Measurements from ENCODE around the gene CLTCL1.

CLTCL1 gene

DNA sequence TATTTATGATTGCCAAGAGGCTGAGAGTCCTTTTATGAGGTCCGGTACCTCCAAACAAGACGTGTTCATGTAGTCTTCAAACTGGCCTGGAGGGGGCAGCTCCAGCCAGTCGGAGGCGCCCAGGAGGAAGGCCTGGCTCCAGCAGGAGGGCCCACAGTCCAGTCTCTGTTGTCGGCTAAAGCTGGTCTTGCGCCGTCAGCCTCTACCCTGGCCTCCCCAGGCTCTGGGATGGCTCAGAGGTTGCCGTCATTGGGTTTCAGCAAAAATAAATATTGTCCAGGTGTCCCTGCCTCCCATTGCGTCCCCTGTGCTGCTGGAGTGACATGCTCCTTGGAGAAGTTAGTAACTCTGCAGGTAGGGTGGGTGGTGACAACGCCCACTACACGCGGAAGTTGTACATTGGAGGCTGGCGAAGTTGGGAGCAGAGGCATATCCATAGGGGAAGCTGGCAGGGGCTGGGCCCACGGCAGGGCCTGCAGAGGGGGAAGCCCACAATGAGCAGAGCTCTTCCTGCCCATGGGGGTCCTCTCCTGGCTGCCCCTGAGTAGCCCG, 111.9 kb downstream of the CLTCL1 start:
- peak; percentile 49 for DNase-seq (ENCODE audit: low spot score)
- no peaks in the 10 kb centered on the region for H3K36me3 Mint-ChIP-seq (ENCODE audit: low read depth)
- H3K27me3 Mint-ChIP-seq (ENCODE audit: low read depth): peaks cover 2% of the 10 kb centered on the region
- H3K9me3 Mint-ChIP-seq: no peaks in the 10 kb centered on the region
- H3K4me3 Mint-ChIP-seq: peak overlapping the region; percentile 83
- H3K27ac Mint-ChIP-seq: peak overlapping the region; percentile 72
- H3K4me1 Mint-ChIP-seq (ENCODE audit: low read depth): peaks cover 19% of the 10 kb centered on the region

DNA sequence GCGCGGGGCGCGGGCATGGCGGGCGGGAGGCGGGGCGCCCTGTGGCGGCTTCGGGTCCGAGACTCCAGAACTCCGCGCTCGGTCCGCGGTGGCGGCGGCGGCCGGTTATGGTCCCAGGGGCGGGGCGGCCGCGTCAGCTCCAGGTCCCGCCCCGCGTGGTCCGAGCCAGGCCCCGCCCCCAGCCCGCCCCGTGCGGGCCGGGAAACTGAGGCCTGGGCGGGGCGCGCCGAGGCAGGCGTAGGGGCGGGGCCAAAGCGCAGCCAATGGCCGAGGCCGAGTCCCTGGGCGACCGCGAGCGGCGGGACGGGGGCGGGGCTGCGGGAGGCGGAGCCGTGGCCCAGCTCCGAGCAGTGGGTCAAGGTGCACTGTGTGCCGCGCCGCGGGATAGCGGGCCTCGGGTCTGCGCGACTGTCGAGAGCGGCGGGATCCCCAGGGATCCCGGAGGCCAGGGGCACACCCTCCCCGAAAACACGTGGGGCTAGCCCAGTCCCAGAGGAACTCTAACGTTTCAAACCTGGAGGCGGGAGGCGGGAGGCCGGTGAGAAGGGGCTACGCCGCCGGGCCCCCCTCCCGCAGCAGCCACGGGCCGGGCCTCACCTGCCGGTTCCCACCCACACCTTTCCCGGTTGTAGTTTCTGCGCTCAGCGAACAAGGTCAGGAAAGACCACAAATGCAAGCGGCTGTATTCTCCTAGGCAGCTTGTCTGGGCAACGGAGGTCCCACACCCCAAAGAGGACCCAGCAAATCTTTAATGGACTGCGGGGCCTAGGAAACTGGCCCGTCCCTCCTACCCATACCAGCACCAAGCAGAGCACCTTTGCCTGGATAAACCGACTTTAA, 112.6 kb downstream of the CLTCL1 start, which contains the start of gene SLC25A1:
Gene SLC25A1 (minus strand): TSS at position 80 of the 840 bp plus-strand sequence. CDS start 63 bp downstream, at position 17.
- peak; percentile 93 for DNase-seq (ENCODE audit: low spot score)
- Mint-ChIP-seq H3K27me3 (ENCODE audit: low read depth) (peaks cover 2% of the 10 kb centered on the region), H3K4me3 (peak within 1 kb of the TSS; percentile 83), H3K27ac (peak within 1 kb of the TSS; percentile 72), H3K9me3 (no peaks in the 10 kb centered on the region), H3K4me1 (ENCODE audit: low read depth) (peaks cover 19% of the 10 kb centered on the region), H3K36me3 (ENCODE audit: low read depth) (no peaks in the 10 kb centered on the region)

DNA sequence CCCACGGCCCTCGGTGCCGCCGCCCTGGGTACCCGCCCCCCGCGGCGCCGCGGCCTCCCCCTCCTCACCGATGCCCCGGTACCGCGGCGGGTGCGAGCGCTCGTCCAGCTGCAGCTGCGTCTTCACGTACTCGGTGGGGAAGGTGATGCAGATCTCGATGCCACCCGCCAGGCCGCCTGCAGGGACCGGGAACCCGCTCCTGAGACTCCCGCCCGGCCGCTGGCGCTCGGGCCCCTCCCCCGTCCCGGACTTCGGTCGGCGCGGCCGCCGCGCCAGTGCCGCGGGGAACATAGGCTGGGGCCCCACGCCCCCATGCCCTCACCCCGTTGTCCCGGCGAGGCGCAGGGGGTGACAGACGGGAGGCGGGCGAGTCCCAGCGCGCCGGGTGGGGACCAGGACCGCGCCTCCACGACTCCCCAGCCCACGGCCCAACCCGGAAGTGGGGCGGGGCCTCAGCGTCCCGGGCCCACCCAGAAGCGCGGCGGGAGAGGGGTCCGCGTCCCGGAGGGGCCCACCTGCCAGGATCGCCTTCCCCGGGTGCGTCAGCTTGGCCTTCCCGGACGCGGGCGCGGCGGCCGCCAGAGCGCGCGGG, 113.4 kb downstream of the CLTCL1 start:
- Mint-ChIP-seq H3K27me3 (ENCODE audit: low read depth) (peaks cover 2% of the 10 kb centered on the region), H3K36me3 (ENCODE audit: low read depth) (no peaks in the 10 kb centered on the region), H3K4me3 (peak overlapping the region; percentile 66), H3K27ac (no peak overlapping the region), H3K4me1 (ENCODE audit: low read depth) (peaks cover 23% of the 10 kb centered on the region), H3K9me3 (no peaks in the 10 kb centered on the region)
- DNase-seq (ENCODE audit: low spot score): peak; percentile 63

DNA sequence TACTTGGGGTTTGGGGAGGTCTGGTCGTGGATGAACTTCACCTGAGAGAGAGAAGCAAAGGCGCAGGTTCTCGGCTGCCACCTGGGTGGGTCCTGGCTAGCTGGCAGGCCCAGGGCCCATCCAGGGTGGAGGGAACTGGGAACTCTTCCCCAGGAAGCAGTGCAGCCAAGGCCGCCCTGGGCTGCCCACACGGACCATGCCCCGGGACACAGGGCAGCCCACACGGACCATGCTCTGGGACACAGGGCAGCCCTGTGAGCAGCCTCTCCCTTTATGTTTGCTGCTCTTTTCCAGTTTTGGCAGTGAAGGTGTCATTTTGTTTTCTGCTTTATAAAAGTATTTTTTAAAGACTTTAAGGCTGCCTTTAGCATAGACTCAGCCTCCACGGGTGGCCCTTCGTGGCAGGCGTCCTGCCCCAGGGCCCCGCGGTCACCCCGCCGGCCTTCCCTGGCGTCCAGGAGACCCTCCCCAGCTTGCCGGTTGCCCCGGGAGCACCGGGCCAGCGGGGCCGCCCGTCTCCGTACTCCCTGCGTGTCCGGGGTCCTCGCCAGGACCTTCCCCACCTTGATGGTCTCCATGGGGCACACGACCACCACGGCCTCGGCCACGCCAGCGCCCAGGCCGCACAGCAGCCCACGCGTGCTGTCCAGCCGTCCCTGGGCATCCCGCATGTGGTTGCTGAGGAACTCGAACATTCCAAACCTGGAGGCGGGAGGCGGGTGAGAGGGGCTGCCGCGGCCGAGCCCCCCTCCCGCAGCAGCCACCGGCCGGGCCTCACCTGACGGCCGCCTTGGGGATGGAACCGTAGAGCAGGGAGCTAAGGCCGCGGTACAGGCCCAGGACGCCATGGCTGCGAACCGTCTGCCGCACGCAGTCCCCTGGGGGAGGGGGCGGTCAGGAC, 114.1 kb downstream of the CLTCL1 start:
- H3K27ac Mint-ChIP-seq: no peak overlapping the region
- H3K9me3 Mint-ChIP-seq: no peaks in the 10 kb centered on the region

DNA sequence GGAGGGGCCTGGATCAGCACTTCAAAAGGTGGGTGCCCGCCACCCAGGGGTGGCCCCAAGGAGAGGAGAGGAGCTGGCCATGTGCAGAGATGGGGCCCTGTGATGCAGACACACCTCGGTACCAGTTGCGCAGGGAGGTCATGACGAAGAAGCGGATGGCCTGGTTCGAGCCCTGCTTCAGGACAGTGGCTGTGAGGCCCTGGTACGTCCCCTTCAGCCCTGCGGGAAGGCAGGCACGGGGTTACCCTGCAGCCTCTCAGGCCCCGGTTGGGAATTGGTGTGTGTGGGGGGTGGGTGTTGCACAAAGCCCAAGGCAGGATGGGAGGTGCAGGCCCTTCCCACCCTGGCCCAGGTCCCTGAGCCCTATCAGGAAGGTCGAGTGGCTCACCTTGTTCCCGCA, 114.8 kb downstream of the CLTCL1 start:
- H3K36me3 Mint-ChIP-seq (ENCODE audit: low read depth): peaks cover 2% of the 10 kb centered on the region
- H3K9me3 Mint-ChIP-seq: no peaks in the 10 kb centered on the region
- peaks cover 25% of the 10 kb centered on the region for H3K4me1 Mint-ChIP-seq (ENCODE audit: low read depth)
- H3K4me3 Mint-ChIP-seq: peak overlapping the region; percentile 63
- no peaks in the 10 kb centered on the region for H3K27me3 Mint-ChIP-seq (ENCODE audit: low read depth)
- no peak for DNase-seq (ENCODE audit: low spot score)
- no peak overlapping the region for H3K27ac Mint-ChIP-seq

More for the DNA sequence above, 114.1 kb downstream of the CLTCL1 start:
- no peak for DNase-seq (ENCODE audit: low spot score)
- no peaks in the 10 kb centered on the region for H3K27me3 Mint-ChIP-seq (ENCODE audit: low read depth)
- no peaks in the 10 kb centered on the region for H3K36me3 Mint-ChIP-seq (ENCODE audit: low read depth)
- peak overlapping the region; percentile 66 for H3K4me3 Mint-ChIP-seq
- H3K4me1 Mint-ChIP-seq (ENCODE audit: low read depth): peaks cover 26% of the 10 kb centered on the region

DNA sequence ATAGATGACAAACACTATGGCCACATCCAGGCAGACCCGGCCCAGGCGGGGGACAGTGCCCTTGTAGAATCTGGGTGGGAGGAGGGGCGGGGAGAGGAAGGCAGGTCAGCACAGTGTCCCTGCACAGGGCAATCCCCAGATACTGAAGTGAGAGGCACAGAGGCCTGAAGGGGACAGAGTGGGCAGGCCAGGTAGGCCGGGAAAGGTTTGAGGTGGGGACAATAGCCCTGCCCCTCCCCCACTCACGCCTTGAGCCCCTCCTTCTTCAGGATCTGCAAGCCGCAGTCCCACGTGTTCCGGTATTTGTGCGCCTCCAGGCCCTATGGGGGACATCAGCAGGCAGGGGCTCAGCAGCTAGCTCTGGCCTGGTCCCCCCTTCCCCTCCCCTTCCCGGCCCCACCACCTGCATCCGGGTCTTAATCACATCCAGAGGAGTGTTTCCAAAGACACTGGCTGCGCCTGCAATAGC, 115.3 kb downstream of the CLTCL1 start:
- Mint-ChIP-seq H3K27ac (peak overlapping the region; percentile 78), H3K36me3 (ENCODE audit: low read depth) (peaks cover 2% of the 10 kb centered on the region), H3K9me3 (no peaks in the 10 kb centered on the region), H3K27me3 (ENCODE audit: low read depth) (no peaks in the 10 kb centered on the region), H3K4me3 (peak overlapping the region; percentile 63), H3K4me1 (ENCODE audit: low read depth) (peaks cover 22% of the 10 kb centered on the region)
- no peak for DNase-seq (ENCODE audit: low spot score)

DNA sequence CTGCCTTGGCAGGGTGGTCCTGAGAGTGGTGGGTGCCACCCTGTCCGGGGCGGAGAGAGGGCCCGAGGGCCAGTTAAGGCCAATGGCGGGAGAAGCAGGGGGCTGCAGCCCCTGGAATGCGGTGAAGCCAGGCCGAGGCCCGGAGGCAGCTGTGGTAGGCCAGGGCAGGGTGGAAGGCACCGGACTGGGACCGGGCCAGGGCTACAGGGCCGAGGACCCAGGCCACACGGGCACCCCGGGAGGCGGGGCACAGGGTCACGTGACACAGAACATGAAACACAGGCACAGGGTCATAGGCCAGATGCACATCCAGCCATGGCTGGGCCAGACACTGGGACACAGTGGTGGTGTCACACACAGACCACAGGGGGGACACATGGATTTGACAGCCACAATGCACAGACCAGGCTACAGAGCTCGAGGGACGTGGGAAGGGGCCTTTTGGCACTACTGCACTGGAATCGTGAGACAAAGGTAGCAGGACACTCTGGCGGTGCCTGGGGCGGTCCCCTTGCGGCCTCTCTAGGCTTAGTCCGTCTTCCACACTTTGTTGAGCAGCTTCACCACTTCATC, 115.8 kb downstream of the CLTCL1 start:
- H3K4me1 Mint-ChIP-seq (ENCODE audit: low read depth): peaks cover 22% of the 10 kb centered on the region

DNA sequence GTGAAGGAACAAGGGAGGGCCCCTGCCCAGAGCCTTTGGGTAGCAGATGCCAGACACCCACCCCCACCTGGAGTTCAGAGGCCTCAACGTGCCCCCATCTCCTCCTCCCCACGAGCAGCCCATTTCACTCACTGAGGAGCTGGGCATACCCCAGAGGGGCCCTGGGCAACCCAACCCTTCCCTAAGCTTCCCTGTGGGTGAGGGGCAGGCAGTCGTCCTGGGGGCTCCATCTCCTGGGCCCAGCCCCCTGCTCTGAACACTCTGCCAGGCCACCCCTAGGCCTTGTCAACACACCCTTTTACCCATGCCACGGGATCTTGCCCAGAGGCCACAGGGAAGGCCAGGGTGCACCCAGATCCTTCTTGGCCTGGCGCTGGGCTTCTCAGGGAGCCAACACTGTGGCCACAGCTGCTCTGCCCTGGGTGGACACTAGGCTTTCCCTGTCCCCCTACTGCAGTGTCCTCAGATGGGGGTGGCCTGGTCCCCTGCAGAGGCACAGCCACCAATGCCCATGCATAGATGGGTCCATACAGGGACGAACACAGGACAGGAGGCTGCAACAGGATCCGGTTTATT, 116.4 kb downstream of the CLTCL1 start:
- H3K9me3 Mint-ChIP-seq: no peaks in the 10 kb centered on the region
- no peak overlapping the region for H3K27ac Mint-ChIP-seq
- peaks cover 2% of the 10 kb centered on the region for H3K36me3 Mint-ChIP-seq (ENCODE audit: low read depth)
- H3K4me3 Mint-ChIP-seq: no peak overlapping the region
- no peak for DNase-seq (ENCODE audit: low spot score)
- H3K4me1 Mint-ChIP-seq (ENCODE audit: low read depth): peaks cover 28% of the 10 kb centered on the region
- H3K27me3 Mint-ChIP-seq (ENCODE audit: low read depth): peaks cover 5% of the 10 kb centered on the region

More for the DNA sequence above, 115.8 kb downstream of the CLTCL1 start:
- Mint-ChIP-seq H3K27ac (peak overlapping the region; percentile 78), H3K36me3 (ENCODE audit: low read depth) (peaks cover 2% of the 10 kb centered on the region), H3K9me3 (no peaks in the 10 kb centered on the region), H3K4me3 (peak overlapping the region; percentile 48), H3K27me3 (ENCODE audit: low read depth) (no peaks in the 10 kb centered on the region)
- DNase-seq (ENCODE audit: low spot score): no peak

DNA sequence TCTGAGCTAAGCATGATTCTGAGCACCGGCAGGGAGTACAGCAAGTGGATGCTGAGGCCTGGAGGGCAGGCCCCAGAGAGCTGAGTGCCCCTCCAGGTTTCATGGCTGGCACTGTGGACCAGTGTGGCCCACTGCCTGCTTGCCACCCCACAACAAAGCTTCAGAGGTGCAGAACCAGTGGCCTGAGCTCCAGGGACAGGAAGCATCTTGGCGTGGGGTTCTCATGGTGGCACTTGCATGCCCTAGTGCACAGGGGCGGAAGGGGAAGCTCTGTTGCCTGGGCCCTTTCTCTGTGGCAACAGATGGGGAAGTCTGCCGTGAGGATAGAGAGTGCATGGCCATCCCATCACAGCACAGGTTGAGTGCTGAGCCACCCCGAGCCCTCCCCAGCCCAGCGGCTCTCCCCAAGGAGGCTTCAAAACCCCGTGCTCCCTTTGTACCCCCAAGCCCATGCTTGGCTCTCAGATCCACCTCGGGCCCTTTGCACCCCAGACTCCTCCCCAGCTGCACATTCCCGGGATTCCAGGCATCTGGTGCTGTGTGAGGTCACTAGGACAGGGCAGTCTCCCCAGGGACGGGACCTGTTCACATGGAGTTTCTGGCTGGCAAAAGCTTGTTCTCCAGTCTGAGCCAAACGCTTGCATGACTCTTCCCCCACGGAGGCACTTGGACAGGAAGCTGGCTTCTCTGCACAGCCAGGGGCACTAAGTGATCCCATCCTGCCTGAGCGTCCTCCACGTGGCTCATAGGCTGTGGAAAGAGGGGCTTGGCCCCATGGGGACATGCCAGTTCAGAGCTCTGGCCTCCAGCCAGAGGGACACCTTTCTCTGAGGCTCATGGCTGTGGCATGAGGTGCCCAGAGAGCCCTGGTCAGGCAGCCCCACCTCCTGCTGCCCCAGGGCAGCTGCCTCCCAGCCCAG, 117.2 kb downstream of the CLTCL1 start:
- peaks cover 2% of the 10 kb centered on the region for H3K36me3 Mint-ChIP-seq (ENCODE audit: low read depth)
- H3K27ac Mint-ChIP-seq: no peak overlapping the region
- no peak for DNase-seq (ENCODE audit: low spot score)
- H3K4me3 Mint-ChIP-seq: peak overlapping the region; percentile 2
- H3K27me3 Mint-ChIP-seq (ENCODE audit: low read depth): peaks cover 11% of the 10 kb centered on the region
- peaks cover 24% of the 10 kb centered on the region for H3K4me1 Mint-ChIP-seq (ENCODE audit: low read depth)
- no peaks in the 10 kb centered on the region for H3K9me3 Mint-ChIP-seq

DNA sequence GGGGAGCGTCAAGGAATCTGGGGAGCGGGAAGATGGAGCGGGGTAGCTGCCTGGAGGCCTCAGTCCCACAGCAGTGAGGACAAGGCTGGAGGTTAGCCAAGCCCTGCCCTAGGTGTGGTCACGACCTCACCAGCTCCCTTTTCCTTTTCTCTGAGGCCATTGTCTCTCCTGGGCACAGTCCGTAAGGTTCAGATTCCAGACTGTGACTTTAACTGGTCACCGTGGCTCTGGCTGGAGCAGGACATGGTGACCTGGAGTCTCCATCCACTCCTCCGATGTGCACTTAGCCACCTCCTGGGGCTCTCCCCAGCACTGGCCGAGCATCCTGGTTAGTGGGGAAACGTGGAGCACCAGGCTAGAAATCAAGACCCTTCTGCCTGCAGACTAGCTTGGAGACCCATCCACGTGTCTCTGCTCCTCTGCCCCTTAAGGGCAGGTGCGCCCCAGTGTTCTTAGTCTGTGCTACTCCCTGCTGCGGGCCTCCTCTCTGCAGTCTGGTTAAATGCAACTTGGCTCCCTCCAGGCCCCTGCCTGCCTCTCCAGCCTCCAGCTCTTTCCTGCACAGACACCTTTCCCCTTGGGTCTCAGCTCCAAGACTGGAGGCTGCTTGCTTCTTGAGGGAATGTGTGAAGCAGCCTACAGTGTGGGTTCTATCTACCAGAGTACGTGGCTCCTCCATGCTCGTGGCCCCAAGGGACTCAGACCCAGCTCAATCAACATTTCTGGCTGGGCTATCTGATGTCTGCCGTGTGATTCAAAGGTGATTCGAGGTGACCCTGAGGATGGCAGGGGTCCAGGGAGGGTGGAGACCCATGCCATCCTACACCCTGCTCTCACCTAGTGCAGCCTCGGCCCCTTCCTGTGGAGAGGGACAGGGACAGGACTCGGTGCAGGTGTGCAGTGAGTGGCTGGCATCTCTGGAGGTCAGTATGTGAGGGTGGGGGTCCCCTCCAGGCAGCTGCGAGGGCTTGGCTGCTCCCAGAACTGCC, 118.2 kb downstream of the CLTCL1 start:
- peaks cover 23% of the 10 kb centered on the region for H3K4me1 Mint-ChIP-seq (ENCODE audit: low read depth)
- H3K4me3 Mint-ChIP-seq: peak overlapping the region; percentile 94
- H3K27ac Mint-ChIP-seq: peak overlapping the region; percentile 91
- H3K36me3 Mint-ChIP-seq (ENCODE audit: low read depth): peaks cover 2% of the 10 kb centered on the region
- no peak for DNase-seq (ENCODE audit: low spot score)
- H3K9me3 Mint-ChIP-seq: no peaks in the 10 kb centered on the region
- H3K27me3 Mint-ChIP-seq (ENCODE audit: low read depth): peaks cover 20% of the 10 kb centered on the region

DNA sequence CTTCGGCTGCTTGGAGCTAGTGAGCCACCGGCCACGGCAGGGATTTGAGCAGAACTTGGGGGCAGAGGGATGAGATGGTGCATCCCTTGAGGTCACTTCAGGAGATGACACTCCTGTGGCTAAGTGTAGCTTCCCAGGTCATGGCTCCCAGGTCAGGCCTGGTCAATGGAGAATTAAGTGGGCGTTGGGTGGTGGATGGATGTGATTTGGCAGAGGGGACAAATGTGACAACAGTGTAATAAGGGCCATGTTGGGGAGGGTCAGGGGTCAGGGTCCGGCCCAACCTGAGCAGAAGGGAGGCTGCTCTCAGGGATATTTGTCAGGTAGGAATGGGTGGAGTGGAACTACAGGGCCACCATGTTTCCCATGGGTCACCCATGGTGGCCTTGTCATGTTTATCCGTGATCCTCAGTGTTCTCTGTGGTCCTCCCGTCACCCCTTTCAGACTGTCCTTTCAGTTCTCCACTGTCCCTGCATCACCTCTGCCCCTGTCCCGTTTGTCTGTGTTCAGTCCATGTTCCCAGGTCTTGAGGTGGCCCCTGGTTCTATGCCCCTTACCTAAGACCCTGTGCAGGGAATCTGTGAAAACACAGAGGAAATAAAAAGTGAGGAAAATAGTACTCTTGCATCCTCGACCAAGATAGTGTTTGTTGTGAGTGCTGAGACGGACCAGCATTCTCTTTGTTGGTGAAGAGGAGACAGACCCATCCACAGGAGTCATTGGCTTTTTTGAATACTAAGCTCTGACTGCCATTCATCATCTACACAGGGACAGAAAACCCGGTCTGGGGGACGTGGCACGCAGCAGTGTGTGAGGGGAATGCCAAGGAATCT, 119.1 kb downstream of the CLTCL1 start:
- peak overlapping the region; percentile 94 for H3K4me3 Mint-ChIP-seq
- H3K4me1 Mint-ChIP-seq (ENCODE audit: low read depth): peaks cover 23% of the 10 kb centered on the region
- H3K9me3 Mint-ChIP-seq: no peaks in the 10 kb centered on the region
- peaks cover 28% of the 10 kb centered on the region for H3K27me3 Mint-ChIP-seq (ENCODE audit: low read depth)
- H3K36me3 Mint-ChIP-seq (ENCODE audit: low read depth): peaks cover 2% of the 10 kb centered on the region
- no peak for DNase-seq (ENCODE audit: low spot score)
- H3K27ac Mint-ChIP-seq: peak overlapping the region; percentile 91
